Fibroblast of mammary gland (primary cell): ENCODE measurements around the gene SYK.

ENCODE experiments used
- DNase-seq: peaks from one replicate; pipeline ENCODE4 v3.0.0-alpha.2; 2010; ENCODE audit warnings: low read depth
- H3K4me3 ChIP-seq: 2 replicates; pipeline ENCODE4 v1.5.1; 2011; ENCODE audit warnings: low read depth, mild to moderate bottlenecking, low read length, moderate library complexity; ENCODE audit not compliant: control insufficient read depth
- TF ChIP-seq, protein P1 (sequence below): conservative IDR thresholded peaks from 2 replicates; pipeline ENCODE4 v1.5.1; 2011; ENCODE audit warnings: low read depth, low read length, inconsistent platforms; ENCODE audit not compliant: control insufficient read depth, insufficient read depth

Gene SYK

DNA sequence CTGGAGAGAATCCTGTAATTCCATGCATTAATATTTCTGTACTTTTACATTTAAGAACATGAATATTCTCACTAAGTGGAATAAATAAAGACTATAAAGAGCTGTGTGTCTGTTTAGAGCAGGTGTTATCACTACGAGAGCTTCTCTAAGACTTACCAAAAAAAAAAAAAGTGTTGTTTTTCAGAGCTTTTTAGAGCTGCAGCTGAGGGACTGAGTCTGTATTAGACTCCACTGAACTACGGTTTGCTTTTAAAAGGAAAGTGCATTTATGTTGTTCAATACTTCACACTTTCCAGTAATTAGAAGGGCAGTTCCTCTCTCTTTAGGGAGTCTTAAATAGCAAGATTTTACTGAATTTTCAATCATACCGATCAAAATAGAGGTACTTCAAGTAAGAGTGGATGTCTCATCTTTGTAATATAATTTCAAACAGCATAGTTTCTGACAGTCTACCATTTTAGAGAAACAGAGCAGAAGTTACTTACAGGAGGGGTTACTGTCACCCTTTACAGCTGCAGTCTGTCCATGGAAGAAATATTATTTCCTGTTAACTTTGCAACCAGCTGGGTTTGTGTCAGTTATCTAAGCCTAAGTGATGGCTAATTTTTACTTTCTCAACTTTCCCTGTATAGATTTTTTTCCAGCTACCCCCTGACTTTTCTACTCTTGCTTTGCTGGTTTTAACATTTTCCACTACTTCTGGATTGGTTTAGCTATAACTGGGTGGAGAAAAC is 2.4 kb downstream of the SYK start:
- no peak overlapping the region for H3K4me3 ChIP-seq
- TF ChIP-seq, protein P1, sequence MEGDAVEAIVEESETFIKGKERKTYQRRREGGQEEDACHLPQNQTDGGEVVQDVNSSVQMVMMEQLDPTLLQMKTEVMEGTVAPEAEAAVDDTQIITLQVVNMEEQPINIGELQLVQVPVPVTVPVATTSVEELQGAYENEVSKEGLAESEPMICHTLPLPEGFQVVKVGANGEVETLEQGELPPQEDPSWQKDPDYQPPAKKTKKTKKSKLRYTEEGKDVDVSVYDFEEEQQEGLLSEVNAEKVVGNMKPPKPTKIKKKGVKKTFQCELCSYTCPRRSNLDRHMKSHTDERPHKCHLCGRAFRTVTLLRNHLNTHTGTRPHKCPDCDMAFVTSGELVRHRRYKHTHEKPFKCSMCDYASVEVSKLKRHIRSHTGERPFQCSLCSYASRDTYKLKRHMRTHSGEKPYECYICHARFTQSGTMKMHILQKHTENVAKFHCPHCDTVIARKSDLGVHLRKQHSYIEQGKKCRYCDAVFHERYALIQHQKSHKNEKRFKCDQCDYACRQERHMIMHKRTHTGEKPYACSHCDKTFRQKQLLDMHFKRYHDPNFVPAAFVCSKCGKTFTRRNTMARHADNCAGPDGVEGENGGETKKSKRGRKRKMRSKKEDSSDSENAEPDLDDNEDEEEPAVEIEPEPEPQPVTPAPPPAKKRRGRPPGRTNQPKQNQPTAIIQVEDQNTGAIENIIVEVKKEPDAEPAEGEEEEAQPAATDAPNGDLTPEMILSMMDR, result no peak
- DNase-seq, result no peak

DNA sequence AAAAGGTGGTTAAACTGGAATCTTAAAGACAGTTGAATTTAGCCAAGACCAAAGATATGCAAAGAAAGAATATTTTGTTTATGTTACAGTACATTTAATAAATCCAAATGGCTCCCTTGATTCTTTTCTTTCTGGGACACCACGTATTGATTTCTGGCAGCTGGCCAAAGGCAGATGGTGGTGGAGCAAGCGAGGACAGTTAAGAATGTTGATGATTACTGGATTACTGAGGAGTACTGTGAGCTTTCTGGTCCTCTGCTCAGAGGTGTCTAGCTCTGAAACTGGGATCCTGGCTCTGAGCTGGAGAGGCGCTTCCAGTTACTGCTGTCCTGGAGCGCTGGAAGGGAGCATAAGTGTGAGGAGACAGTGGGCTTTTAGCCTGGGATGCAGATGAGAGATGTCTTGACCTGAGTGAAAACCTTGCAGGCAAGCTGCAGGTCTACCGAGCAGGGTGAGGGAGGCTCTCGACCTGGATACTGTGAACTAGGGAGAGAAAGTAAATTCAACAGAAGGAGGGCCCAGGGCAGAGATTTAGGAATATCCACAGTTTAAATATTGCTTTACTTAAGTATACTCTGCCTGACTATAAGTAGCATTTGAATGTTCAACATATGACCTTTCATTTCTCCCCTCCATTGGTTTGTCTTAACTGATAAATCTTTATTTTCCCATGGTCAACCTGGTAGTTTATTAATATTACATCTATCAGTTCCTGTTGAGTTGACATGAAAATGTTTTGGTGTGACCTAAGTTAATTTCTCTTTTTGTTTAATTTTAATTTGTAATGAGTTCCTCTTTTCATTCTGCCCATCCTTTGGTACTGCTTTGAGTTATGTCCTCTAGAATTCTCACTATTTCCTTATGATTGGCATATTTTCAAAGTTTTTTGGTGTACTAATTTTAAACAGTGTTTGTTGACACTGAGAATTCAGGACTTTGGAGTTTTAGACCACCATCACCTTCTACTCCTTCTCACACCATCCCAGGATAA is 3.7 kb downstream of the SYK start:
- no peak overlapping the region for H3K4me3 ChIP-seq
- DNase-seq, result no peak
- TF ChIP-seq, protein P1, result no peak

DNA sequence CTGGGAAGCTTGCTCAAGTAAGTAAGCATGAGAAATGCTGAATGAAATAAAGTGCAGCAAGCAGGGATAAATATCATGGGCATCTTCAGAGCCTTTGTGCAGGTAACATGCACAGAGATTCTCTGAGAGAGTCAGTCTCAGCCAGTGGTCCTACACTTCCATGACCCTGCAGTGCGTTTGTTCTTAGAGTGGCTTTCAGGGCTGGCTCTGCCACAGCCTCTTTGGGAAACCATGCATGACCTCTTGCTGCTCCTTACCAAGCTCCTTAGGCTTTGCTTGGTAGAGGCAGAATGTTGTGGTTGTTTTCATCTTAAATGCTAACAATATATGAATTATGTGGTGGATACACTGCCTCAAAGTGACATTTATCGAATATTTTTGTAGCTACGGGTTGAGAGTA is 5.4 kb downstream of the SYK start:
- TF ChIP-seq, protein P1, result no peak
- no peak overlapping the region for H3K4me3 ChIP-seq
- DNase-seq, result no peak

DNA sequence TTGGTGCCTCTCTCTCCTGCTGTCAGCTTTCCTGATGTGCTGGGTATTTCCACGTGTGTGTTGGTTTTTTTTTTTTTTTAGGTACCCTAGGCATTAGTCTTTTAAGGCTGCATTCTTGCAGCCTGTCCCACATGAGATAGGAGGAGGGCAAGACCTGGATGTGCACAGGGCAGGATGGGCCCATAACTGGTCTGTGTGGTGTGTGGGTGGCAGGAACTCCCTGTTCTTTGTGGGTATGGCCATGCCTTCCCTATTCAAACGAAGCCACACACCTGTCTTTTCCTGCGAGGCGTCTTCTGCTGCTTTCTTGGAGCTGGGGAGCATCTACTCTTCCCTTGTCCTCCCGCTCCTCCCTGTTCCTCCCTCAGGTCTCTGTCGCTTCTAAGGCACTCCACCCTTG is 6.8 kb downstream of the SYK start:
- TF ChIP-seq, protein P1, result no peak

DNA sequence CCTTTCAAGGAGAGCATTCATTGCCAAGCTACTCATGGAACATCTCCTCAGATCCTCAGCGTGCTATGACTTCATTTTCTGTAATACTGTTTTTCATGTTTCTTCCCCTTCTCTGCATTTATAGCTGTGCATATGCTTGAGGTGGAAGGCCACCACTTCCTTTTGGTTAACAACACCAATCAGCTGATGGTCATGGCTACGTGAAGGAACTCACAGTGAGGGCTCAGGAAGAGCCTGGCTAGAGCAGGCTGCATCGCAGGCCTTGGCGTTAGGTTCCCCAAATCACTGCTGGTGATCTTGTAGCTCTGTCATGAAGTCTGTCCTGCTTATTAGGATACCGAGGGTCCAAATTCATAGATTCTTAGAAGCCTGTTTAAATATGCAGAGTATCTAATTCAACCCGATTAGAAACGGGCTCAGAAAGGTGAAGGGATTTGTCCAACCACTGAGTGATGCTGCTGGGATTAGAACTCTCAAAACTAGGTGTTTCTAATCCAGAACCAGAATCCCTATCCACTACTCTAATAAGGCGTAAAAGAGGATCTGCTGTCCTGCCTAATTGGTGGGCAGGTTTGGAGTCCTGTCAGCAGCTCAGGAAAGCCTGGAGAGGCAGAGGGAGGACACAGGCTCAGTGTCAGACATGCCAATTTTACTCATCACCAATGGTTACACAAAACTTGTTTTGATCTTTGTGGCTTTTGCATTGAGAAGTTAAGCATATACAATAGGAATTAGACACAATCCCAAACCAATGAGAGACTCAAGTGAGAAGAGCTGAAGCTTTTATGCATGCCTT is 7.5 kb downstream of the SYK start:
- no peak for DNase-seq
- TF ChIP-seq, protein P1, result no peak
- H3K4me3 ChIP-seq, result no peak overlapping the region

More for the DNA sequence above, 6.8 kb downstream of the SYK start:
- no peak for DNase-seq
- no peak overlapping the region for H3K4me3 ChIP-seq

DNA sequence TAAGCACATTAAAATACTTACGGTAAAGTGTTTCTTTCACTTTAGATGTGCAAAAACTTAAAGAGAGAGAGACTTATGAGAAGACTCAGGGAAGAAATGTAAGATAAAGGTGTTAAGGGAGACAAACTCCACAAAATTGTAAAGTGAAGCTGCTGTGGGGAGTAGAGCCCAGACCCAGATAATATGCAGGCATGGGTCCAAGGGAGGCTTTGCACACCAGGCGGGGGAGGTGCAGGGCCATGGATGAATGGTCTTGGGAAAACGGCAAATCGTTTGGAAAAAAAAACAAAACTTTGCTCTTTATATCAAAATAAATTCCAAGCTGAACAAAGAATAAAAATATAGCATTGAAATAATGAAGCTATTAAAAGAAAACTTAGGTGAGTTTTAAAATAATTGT is 9.1 kb downstream of the SYK start:
- TF ChIP-seq, protein P1, result no peak
- H3K4me3 ChIP-seq, result no peak overlapping the region
- DNase-seq, result no peak
